Esophagus muscularis mucosa (tissue), 4 donors: ENCODE results near the gene DCTN5. TPM values are rescaled to one million over a fixed set of nuclear protein-coding genes. Genes with fewer than 3 reads are reported as not detected.
A peak's percentile ranks its signal among the peaks of the same experiment; 100 is the strongest.

Source experiments
- DNase-seq: peaks from one replicate; pipeline ENCODE4 v3.0.0-alpha.2; 2017; ENCODE audit errors: extremely low spot score
- H3K27ac ChIP-seq, 4 donors: fragments of 200-600 bp; sonication (generic); replicated peaks in 1 of 4; 1 replicate in 3 of 4; 2 replicates in 1 of 4; pipeline ENCODE4 v1.5.1; 2016 to 2019; ENCODE audit warnings: mild to moderate bottlenecking in 1 of 4
- H3K27me3 ChIP-seq, 4 donors: fragments of 200-600 bp; sonication (generic); one replicate each; pipeline versions ENCODE4 v1.5.1 to v1.6.0; 2016 to 2019
- H3K36me3 ChIP-seq, 4 donors: fragments of 200-600 bp; sonication (generic); one replicate each; pipeline ENCODE4 v1.5.1; 2016 to 2019
- H3K4me1 ChIP-seq, 4 donors: fragments of 200-600 bp; sonication (generic); one replicate each; pipeline ENCODE4 v1.5.1; 2016 to 2019
- H3K4me3 ChIP-seq, 4 donors: fragments of 200-600 bp; sonication (generic); 1 replicate in 2 of 4; 2 replicates in 2 of 4; pipeline ENCODE4 v1.5.1; 2016 to 2019; ENCODE audit warnings: mild to moderate bottlenecking in 4 of 4, moderate library complexity in 1 of 4
- H3K9me3 ChIP-seq, 4 donors: fragments of 200-600 bp; sonication (generic); 1 replicate in 3 of 4; 2 replicates in 1 of 4; pipeline ENCODE4 v1.5.1; 2016 to 2019
- CTCF ChIP-seq, 3 experiments: fragments of 200-600 bp in 2 of 3; fragments of 450-650 bp in 1 of 3; sonication (generic) in 2 of 3; IDR thresholded peaks; one replicate each; pipeline ENCODE4 v1.5.1; 2017 to 2019; ENCODE audit warnings: antibody characterized with exemption in 3 of 3, mild to moderate bottlenecking in 2 of 3, moderate library complexity in 1 of 3
- EP300 ChIP-seq: sonication (generic); formaldehyde crosslinking; IDR thresholded peaks from one replicate; pipeline ENCODE4 v1.6.1; 2017; ENCODE audit warnings: antibody characterized with exemption
- POLR2A ChIP-seq: fragments of 450-650 bp; IDR thresholded peaks from one replicate; pipeline ENCODE4 v1.6.1; 2017; ENCODE audit warnings: antibody characterized with exemption, moderate library complexity, mild to moderate bottlenecking, low read depth
- POLR2AphosphoS5 ChIP-seq, 2 donors: sonication (generic); formaldehyde crosslinking; IDR thresholded peaks; one replicate each; pipeline ENCODE4 v1.6.1; 2017; ENCODE audit warnings: antibody characterized with exemption in 2 of 2
- WGBS: methylation state at CpG from one replicate; pipeline ENCODE4 v1.1.5; 2018; 5-methylcytosine and 5-hydroxymethylcytosine counted together
- intact Hi-C: fragments of 100-400 bp; cut with DNase I; formaldehyde crosslinking; loops from one replicate; pipeline ENCODE4 v1.15.1; 2023
- total RNA-seq, 4 donors: library from RNA; depleted of rRNA; stranded (reverse); fragments of >200 nt; gene quantifications; one replicate each; pipeline versions ENCODE4 v1.1.0 to v1.2.1, GENCODE V29; 2016

Gene DCTN5
- total RNA-seq, 4 donors from 2014 or later, result 31.1 to 50.7 (median 37.0) TPM

DNA sequence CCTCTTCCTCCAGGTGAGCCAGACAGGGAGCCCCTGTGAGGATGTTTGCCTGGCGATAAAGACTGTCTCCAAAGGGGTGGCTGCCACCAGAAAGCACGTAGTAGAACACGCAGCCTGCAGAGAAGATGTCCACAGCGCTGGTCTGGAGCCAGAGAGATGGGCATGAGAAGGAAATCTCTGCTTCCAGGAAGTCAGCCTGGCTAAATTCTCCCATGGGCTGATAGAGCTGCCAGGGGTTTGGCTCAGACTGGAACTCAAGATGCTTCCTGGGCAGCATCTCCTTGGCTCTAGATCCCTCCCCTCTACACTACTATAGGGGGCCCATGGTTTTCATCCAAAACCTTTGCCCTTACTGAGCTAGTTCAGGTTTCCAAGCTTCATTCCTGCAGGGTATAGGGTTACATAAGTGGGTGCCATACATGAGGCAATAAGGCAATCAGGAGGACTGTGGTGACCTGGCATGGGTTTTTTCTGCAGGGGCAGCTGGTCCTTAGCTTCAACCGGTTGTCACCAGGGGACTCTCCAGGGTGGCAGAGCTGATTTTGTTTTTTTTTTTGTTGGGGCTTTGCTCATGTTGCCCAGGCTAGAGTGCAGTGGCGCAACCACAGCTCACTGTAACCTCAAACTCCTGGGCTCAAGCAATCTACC is 51.0 kb downstream of the DCTN5 start:
- H3K36me3 ChIP-seq, result peaks cover 25 to 41% (median 40%) of the 10 kb centered on the region in 4 donors
- H3K4me3 ChIP-seq, result no peak overlapping the region
- no peak overlapping the region for H3K27ac ChIP-seq
- H3K27me3 ChIP-seq, result no peaks in the 10 kb centered on the region
- peaks cover 0 to 10% (median 8%) of the 10 kb centered on the region in 4 donors for H3K4me1 ChIP-seq
- H3K9me3 ChIP-seq, result no peaks in the 10 kb centered on the region
- DNase-seq, result no peak
- WGBS, result 84% methylated on average over 6 of the region's 6 CpGs
- TF ChIP-seq POLR2AphosphoS5 (IDR thresholded peaks at IDR 0.05) (no peak), POLR2A (no peak), EP300 (no peak), CTCF (IDR thresholded peaks at IDR 0.05) (no peak)
- intact Hi-C loops, result no loop called here

DNA sequence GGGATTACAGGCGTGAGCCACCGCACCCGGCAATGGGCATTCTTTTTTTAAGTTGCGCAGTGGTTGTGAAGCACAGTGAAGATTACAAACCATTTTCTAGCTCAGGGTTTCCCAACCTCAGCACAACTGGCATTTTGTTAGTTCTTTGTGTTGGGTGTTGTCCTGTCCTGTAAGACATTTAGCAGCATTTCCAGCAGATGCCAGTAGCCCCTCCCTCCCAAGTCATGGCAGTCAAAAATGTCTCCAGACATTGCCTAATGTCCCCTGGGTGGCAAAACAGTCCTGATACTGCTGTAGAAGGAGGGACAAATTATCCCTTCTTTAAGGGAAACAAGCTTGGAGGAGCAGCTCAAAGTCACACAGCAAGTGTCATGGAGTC is 53.0 kb downstream of the DCTN5 start:
- no peaks in the 10 kb centered on the region for H3K9me3 ChIP-seq
- H3K27me3 ChIP-seq, result peaks cover 0 to 3% (median 0%) of the 10 kb centered on the region in 4 donors
- H3K4me3 ChIP-seq, result no peak overlapping the region
- intact Hi-C loops, result no loop called here
- TF ChIP-seq CTCF (IDR thresholded peaks at IDR 0.05) (no peak), POLR2A (no peak), POLR2AphosphoS5 (IDR thresholded peaks at IDR 0.05) (no peak), EP300 (no peak)
- 100% methylated on average over 4 of the region's 4 CpGs for WGBS
- peaks cover 16 to 22% (median 21%) of the 10 kb centered on the region in 4 donors for H3K36me3 ChIP-seq
- H3K4me1 ChIP-seq, result peaks cover 0 to 10% (median 8%) of the 10 kb centered on the region in 4 donors
- no peak for DNase-seq
- no peak overlapping the region for H3K27ac ChIP-seq

DNA sequence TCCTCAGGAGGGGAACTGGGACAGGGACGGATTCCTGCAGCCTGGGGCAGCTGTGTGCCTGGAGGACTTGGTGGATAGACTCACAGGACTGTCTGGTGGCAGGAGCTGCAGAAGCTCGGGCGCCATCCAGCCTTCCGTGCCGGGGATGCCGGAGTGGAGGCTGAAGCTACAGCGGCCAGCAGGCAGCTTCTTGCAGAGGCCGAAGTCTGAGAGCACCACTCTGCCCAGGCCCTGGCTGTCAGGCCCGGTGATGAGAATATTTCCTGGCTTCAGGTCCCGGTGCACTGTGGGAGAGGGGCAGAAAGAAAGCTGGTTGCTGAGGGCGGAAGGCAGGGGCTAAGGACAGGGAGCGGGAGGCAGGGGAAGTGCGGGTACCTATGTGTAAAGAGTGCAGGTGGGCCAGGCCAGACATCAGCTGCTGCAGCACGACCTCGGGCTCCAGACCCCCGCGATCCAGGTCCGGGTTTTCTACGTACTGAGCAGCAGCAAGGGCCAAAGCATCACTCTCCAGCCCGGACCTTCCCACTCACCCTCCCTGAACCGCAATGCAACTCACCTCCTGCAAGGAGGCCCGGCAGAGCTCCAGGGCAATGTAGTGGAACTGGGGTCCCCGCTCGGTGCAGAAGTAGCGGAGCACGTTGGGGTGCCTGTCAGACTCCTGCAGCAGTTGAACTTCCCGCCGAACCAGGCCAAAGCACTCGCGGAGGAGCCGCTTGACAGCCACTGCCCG is 53.5 kb downstream of the DCTN5 start:
- Histone ChIP-seq H3K36me3 (peaks cover 10 to 17% (median 15%) of the 10 kb centered on the region in 4 donors), H3K4me1 (peaks cover 0 to 10% (median 8%) of the 10 kb centered on the region in 4 donors), H3K27me3 (peaks cover 0 to 3% (median 0%) of the 10 kb centered on the region in 4 donors), H3K4me3 (peak overlapping the region; percentile 22 to 33 (median 30)), H3K27ac (no peak overlapping the region), H3K9me3 (no peaks in the 10 kb centered on the region)
- no peak for DNase-seq
- intact Hi-C loops, result no loop called here
- WGBS, result 23% methylated on average over 23 of the region's 32 CpGs
- TF ChIP-seq CTCF (IDR thresholded peaks at IDR 0.05) (no peak), POLR2AphosphoS5 (IDR thresholded peaks at IDR 0.05) (no peak), EP300 (no peak), POLR2A (no peak)

DNA sequence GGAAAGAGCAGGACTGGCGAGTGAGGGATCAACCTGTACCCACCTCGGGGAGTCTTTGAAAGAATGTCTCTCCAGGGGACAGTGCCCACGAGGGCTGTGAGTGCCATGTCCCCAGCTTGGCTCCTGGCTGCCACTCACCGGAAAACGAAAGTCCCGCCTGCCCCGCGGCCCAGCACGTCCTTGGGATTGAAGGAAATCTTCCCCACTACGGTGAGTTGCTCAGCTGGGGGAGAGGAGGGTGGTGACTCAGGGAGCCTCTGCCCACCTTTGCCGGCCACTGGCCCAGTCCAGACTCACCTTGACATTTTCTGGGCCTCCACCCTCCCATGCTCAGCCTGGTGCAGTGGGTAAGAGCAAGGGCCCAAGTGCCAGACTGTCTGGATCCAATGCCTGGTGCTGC is 54.5 kb downstream of the DCTN5 start:
- H3K4me1 ChIP-seq, result peaks cover 0 to 10% (median 8%) of the 10 kb centered on the region in 4 donors
- H3K36me3 ChIP-seq, result peaks cover under 1 to 7% (median 6%) of the 10 kb centered on the region in 4 donors
- TF ChIP-seq POLR2AphosphoS5 (IDR thresholded peaks at IDR 0.05) (no peak), POLR2A (no peak), EP300 (no peak), CTCF (IDR thresholded peaks at IDR 0.05) (no peak)
- intact Hi-C loops, result no loop called here
- H3K4me3 ChIP-seq, result no peak overlapping the region
- 88% methylated on average over 6 of the region's 11 CpGs for WGBS
- DNase-seq, result no peak
- no peak overlapping the region for H3K27ac ChIP-seq
- peaks cover 0 to 3% (median 0%) of the 10 kb centered on the region in 4 donors for H3K27me3 ChIP-seq
- no peaks in the 10 kb centered on the region for H3K9me3 ChIP-seq
